GM12875 (cell line): ENCODE measurements around the gene EVX1.

Experiments
- H3K4me3 ChIP-seq: one replicate; pipeline ENCODE4 v1.5.1; 2011; ENCODE audit warnings: low read depth, low read length, control low read depth
- CTCF ChIP-seq: IDR thresholded peaks from 2 replicates; pipeline ENCODE4 v1.5.1; 2011; ENCODE audit warnings: low read depth, mild to moderate bottlenecking, control low read depth, inconsistent platforms, low read length, moderate library complexity, borderline replicate concordance; ENCODE audit not compliant: insufficient read depth

Gene EVX1

GRCh38 chr7:27242555-27243339 lies at the start of gene EVX1:
Gene EVX1, plus strand, starts transcription at chr7:27242802. Its CDS starts 229 bp downstream, at chr7:27243031.
- no peak for TF ChIP-seq CTCF
- no peak within 1 kb of the TSS for H3K4me3 ChIP-seq

- no peak overlapping the region for H3K4me3 ChIP-seq
These were observed 49.1 kb upstream of the EVX1 start for GRCh38 chr7:27193335-27194001.

DNA sequence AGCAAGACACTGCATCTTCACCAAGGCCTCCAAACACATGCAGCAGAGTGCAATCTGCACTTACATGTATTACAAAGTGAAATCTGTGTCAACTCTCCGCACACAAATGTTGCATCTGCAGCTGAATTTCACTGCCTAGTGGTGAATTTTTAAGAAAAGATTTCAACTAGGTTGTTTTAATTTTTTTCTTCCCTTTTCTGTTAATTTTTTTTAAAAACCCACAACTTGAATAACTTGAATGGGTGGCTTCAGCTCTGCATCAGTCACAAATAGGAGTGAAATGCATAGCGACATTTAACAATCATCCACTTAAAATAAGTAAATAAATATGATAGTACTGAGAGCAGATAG lies 48.6 kb upstream of the EVX1 start:
- no peak overlapping the region for H3K4me3 ChIP-seq
- no peak for TF ChIP-seq CTCF

More at GRCh38 chr7:27193335-27194001, 49.1 kb upstream of the EVX1 start:
- TF ChIP-seq CTCF = no peak

DNA sequence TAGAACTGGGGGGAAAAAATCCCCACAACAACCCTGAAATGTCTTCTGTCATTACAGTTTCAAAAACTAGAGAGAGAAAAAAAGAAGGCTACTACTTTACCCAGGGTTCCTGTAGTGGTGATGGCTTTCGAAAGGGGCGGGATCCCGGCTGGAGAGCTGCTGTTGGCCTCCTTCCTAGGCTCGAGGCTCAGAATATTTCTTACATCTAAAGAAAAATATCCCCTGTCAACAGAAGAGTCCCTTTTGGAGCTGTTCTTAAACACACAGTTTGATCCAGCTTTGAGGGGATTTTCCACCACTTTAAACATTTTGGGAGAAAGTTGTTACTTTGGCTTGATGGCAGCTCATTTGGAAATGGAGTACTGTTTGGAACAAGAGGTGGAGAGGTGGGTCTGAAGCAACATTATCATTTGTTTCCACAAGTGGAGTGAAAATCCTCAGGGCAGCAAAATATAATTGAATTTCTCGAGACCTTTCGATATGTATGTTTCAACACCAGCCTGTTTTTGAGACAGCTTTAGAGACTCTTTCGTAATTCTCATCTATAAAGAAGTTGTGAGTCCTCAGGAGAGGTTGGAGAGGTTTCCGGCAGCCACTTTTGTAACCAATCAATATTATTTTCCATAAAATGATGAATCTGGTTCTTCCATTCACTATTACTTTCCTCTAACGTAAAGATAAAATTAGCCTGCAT lies 47.8 kb upstream of the EVX1 start:
- no peak for TF ChIP-seq CTCF
- no peak overlapping the region for H3K4me3 ChIP-seq

- peak; percentile 59 for TF ChIP-seq CTCF
- no peak overlapping the region for H3K4me3 ChIP-seq
These were observed 46.3 kb upstream of the EVX1 start for GRCh38 chr7:27196287-27196767.

- H3K4me3 ChIP-seq = no peak overlapping the region
- TF ChIP-seq CTCF = no peak
These were observed 45.2 kb upstream of the EVX1 start for GRCh38 chr7:27197137-27198042.
